GM12892 (cell line): ENCODE data around the gene HORMAD2.

ENCODE experiments used
- POLR2A ChIP-seq: IDR thresholded peaks from 2 replicates; pipeline ENCODE4 v1.6.1; 2011; ENCODE audit warnings: low read depth, low read length, control low read depth
- TAF1 ChIP-seq: IDR thresholded peaks from 2 replicates; pipeline ENCODE4 v1.6.1; 2011; ENCODE audit warnings: low read depth, mild to moderate bottlenecking, control low read depth, low read length, borderline replicate concordance

DNA sequence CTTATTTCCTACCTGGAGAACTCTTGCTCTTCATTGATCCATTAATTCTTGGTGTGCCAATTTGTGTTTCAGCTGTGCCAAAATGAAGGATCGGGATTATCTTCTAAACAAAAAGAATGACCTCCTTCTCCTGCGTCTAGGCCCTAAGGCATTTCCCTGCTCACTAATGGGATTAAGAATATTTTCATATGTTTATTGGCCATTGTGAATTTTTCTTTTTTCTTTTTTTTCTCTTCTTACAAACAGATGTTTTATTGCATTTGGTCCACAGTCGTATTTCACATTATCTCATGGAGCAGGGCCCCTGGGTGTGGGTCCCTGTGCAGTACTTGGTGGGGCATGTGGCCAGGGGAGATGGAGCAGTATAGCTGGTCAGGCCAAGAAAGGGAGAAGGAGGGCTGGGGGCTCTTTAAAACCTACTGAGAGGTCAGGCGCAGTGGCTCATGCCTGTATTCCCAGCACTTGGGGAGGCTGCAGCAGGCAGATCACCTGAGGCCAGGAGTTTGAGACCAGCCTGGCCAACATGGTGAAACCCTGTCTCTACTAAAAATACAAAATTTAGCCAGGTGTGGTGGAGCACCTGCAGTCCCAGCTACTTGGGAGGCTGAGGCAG is 35.3 kb upstream of the HORMAD2 start:
- TF ChIP-seq POLR2A (no peak), TAF1 (no peak)
